GM12878 (cell line): ENCODE data around the gene HMGXB4. TPM values are rescaled to one million over a fixed set of nuclear protein-coding genes. Genes with fewer than 3 reads are reported as not detected.

ENCODE experiments used
- ASH2L ChIP-seq: fragments of 300-600, 200-600 bp; sonication (generic); IDR thresholded peaks from 2 replicates; pipeline ENCODE4 v1.6.1; 2017; ENCODE audit warnings: low read depth, mild to moderate bottlenecking, borderline replicate concordance
- BHLHE40 ChIP-seq, 2 experiments: fragments of 450-650 bp in 1 of 2; IDR thresholded peaks; 2 replicates each; pipeline ENCODE4 v1.6.1; 2011 to 2017; ENCODE audit warnings: low read depth in 2 of 2, borderline replicate concordance in 1 of 2, improper control_type of control experiment in 1 of 2, low read length in 1 of 2, mild to moderate bottlenecking in 1 of 2
- CBX5 ChIP-seq: sonication (generic); IDR thresholded peaks from 2 replicates; pipeline ENCODE4 v1.6.1; 2016; ENCODE audit warnings: low read depth, moderate library complexity, mild to moderate bottlenecking, inconsistent platforms
- NFYB ChIP-seq: IDR thresholded peaks from 2 replicates; pipeline ENCODE4 v1.6.1; 2011; ENCODE audit warnings: low read depth, mild to moderate bottlenecking, low read length, improper control_type of control experiment, moderate library complexity; ENCODE audit not compliant: insufficient read depth
- RAD21 ChIP-seq: IDR thresholded peaks from 2 replicates; pipeline ENCODE4 v1.6.1; 2011; ENCODE audit warnings: mild to moderate bottlenecking, low read depth, low read length, moderate library complexity; ENCODE audit not compliant: insufficient read depth
- RBBP5 ChIP-seq: fragments of 200-600 bp; sonication (generic); conservative IDR thresholded peaks from 2 replicates; pipeline ENCODE4 v1.6.1; 2016
- SMARCA5 ChIP-seq: fragments of 450-650 bp; IDR thresholded peaks from 2 replicates; pipeline ENCODE4 v1.6.1; 2017; ENCODE audit warnings: mild to moderate bottlenecking
- polyA plus RNA-seq, 11 experiments: library from polyadenylated mRNA; depleted of rRNA in 4 of 11; unstranded in 6 of 11; stranded (reverse) in 5 of 11; fragments of >200 nt; fragmentation: Nextera tagmentation in 4 of 11; fragmentation: Illumina TruSeq in 1 of 11; extraction: Ambion mirVana in 4 of 11; extraction: Trizol in 1 of 11; gene quantifications; 1 replicate in 1 of 11; 2 replicates in 10 of 11; pipeline versions ENCODE4 v1.2.1 to v1.2.3, GENCODE V29; 2011 to 2016; ENCODE audit warnings: inconsistent platforms in 2 of 11, missing spikeins in 2 of 11, low read depth in 1 of 11
- total RNA-seq, 4 experiments: library from RNA; depleted of rRNA in 3 of 4; stranded (reverse); fragments of >200 nt in 3 of 4; fragmentation: Illumina TruSeq in 1 of 4; extraction: Trizol in 1 of 4; gene quantifications; 2 replicates each; pipeline versions ENCODE4 v1.2.1 to v1.2.3, GENCODE V29; 2013 to 2021
- TF ChIP-seq, protein P1 (sequence below): IDR thresholded peaks from 2 replicates; pipeline ENCODE4 v1.6.1; 2011; ENCODE audit warnings: low read depth, mild to moderate bottlenecking, low read length, moderate library complexity, borderline replicate concordance; ENCODE audit errors: extremely low read depth
- TF ChIP-seq, protein P2 (sequence below): fragments of 450-650 bp; IDR thresholded peaks from 2 replicates; pipeline ENCODE4 v1.6.1; 2018; ENCODE audit warnings: mild to moderate bottlenecking, low read depth, moderate library complexity; ENCODE audit not compliant: partially characterized antibody
- TF ChIP-seq, protein P3 (sequence below): fragments of 150-350 bp; IDR thresholded peaks from 2 replicates; pipeline ENCODE4 v1.6.1; 2014; ENCODE audit warnings: mild to moderate bottlenecking, low read depth, low read length

HMGXB4 gene
- total and polyA plus RNA-seq, 10 of the 15 experiments (the other 5 are each of a cell fraction or from before 2014, with no cell fraction given): 15.5 to 44.5 (median 24.9) TPM

DNA sequence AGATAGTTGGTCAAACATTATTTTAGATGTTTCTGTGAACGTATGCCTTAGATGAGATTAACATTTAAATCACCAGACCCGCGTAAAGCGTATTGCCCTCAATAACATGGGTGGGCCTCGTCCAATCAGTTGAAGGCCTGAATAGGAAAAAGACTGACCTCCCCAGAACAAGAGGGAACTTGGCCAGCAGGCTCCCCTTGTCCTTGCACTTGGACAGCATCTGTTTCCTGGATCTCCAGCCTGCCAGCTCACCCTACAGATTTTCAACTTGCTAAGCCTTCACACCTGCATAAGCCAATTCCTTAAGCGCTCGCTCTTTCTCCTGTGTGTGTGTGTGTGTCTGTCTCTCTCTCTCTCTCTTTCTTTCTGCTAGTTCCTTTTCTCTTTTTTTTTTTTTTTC, 50.6 kb downstream of the HMGXB4 start (continued):
- TF ChIP-seq, protein P1, sequence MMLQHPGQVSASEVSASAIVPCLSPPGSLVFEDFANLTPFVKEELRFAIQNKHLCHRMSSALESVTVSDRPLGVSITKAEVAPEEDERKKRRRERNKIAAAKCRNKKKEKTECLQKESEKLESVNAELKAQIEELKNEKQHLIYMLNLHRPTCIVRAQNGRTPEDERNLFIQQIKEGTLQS: no peak
- TF ChIP-seq RAD21: no peak
- TF ChIP-seq, protein P2, sequence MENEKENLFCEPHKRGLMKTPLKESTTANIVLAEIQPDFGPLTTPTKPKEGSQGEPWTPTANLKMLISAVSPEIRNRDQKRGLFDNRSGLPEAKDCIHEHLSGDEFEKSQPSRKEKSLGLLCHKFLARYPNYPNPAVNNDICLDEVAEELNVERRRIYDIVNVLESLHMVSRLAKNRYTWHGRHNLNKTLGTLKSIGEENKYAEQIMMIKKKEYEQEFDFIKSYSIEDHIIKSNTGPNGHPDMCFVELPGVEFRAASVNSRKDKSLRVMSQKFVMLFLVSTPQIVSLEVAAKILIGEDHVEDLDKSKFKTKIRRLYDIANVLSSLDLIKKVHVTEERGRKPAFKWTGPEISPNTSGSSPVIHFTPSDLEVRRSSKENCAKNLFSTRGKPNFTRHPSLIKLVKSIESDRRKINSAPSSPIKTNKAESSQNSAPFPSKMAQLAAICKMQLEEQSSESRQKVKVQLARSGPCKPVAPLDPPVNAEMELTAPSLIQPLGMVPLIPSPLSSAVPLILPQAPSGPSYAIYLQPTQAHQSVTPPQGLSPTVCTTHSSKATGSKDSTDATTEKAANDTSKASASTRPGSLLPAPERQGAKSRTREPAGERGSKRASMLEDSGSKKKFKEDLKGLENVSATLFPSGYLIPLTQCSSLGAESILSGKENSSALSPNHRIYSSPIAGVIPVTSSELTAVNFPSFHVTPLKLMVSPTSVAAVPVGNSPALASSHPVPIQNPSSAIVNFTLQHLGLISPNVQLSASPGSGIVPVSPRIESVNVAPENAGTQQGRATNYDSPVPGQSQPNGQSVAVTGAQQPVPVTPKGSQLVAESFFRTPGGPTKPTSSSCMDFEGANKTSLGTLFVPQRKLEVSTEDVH: no peak
- no peak for TF ChIP-seq ASH2L
- TF ChIP-seq RBBP5: no peak
- no peak for TF ChIP-seq CBX5
- TF ChIP-seq, protein P3, sequence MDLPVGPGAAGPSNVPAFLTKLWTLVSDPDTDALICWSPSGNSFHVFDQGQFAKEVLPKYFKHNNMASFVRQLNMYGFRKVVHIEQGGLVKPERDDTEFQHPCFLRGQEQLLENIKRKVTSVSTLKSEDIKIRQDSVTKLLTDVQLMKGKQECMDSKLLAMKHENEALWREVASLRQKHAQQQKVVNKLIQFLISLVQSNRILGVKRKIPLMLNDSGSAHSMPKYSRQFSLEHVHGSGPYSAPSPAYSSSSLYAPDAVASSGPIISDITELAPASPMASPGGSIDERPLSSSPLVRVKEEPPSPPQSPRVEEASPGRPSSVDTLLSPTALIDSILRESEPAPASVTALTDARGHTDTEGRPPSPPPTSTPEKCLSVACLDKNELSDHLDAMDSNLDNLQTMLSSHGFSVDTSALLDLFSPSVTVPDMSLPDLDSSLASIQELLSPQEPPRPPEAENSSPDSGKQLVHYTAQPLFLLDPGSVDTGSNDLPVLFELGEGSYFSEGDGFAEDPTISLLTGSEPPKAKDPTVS: no peak
- no peak for TF ChIP-seq BHLHE40 (IDR thresholded peaks at IDR 0.05; ENCODE audit: borderline replicate concordance in 1 of 2, low read depth in 2 of 2, low read length in 1 of 2)
- TF ChIP-seq SMARCA5: peak; percentile 16; the same call in 1 of the 2 replicates
- no peak for TF ChIP-seq NFYB
